ENCODE measurements around the gene PML. TPM values are rescaled to one million over a fixed set of nuclear protein-coding genes. Genes with fewer than 3 reads are reported as not detected.

The PML gene
- total RNA-seq: 22.3 TPM
- long read RNA-seq, full-length matches to known transcripts: 5 of 16 reads
- long read RNA-seq, partial matches to known transcripts: 6 of 16 reads
- long read RNA-seq, other reads (novel, unspliced or antisense): 5 of 16 reads

GRCh38 chr15:73994413-73994883 is at the start of gene PML:
TSS of gene PML (plus strand) at chr15:73994716. CDS start at chr15:73994813, 97 bp downstream.
- DNase-seq (ENCODE audit: missing footprints) (peak; percentile 99), ATAC-seq (peak; percentile 85)
- intact Hi-C loops (cut with DNase I): loop anchor here (1.0 to 5.0 kb wide), 2 partner anchors 17 to 53 kb away; no protein-coding TSS in a partner anchor

- intact Hi-C loops (cut with DNase I): no loop called here
- ATAC-seq (no peak), DNase-seq (ENCODE audit: missing footprints) (no peak)
These were observed 49.4 kb upstream of the PML start for GRCh38 chr15:73945130-73945508.

- intact Hi-C loops (cut with DNase I): no loop called here
These were observed 48.3 kb upstream of the PML start for GRCh38 chr15:73946046-73946721.

GRCh38 chr15:73946795-73947370 is 47.6 kb upstream of the PML start:
- DNase-seq (ENCODE audit: missing footprints) (no peak), ATAC-seq (no peak)
- intact Hi-C loops (cut with DNase I): no loop called here

More at GRCh38 chr15:73946046-73946721, 48.3 kb upstream of the PML start:
- ATAC-seq (no peak), DNase-seq (ENCODE audit: missing footprints) (no peak)

GRCh38 chr15:73947651-73948050 is 46.9 kb upstream of the PML start:
- intact Hi-C loops (cut with DNase I): no loop called here
- DNase-seq (ENCODE audit: missing footprints): no peak
- ATAC-seq: no peak

GRCh38 chr15:73948396-73948795 is 46.1 kb upstream of the PML start:
- DNase-seq (ENCODE audit: missing footprints): no peak
- intact Hi-C loops (cut with DNase I): no loop called here
- no peak for ATAC-seq

- intact Hi-C loops (cut with DNase I): no loop called here
- no peak for ATAC-seq
- DNase-seq (ENCODE audit: missing footprints): no peak
These were observed 45.5 kb upstream of the PML start for GRCh38 chr15:73948982-73949381.

GRCh38 chr15:73949496-73949895 is 45.0 kb upstream of the PML start:
- DNase-seq (ENCODE audit: missing footprints) (no peak), ATAC-seq (no peak)
- intact Hi-C loops (cut with DNase I): no loop called here

GRCh38 chr15:73950479-73950830 is 44.1 kb upstream of the PML start:
- DNase-seq (ENCODE audit: missing footprints): no peak
- intact Hi-C loops (cut with DNase I): no loop called here
- ATAC-seq: no peak

GRCh38 chr15:73950831-73951561 is 43.5 kb upstream of the PML start:
- DNase-seq (ENCODE audit: missing footprints) (peak; percentile 95), ATAC-seq (peak; percentile 97)
- intact Hi-C loops (cut with DNase I): loop anchor here (1.0 kb wide), 1 partner anchor 13 kb away; no protein-coding TSS in a partner anchor

GRCh38 chr15:73951601-73952000 is 42.9 kb upstream of the PML start:
- ATAC-seq (no peak), DNase-seq (ENCODE audit: missing footprints) (no peak)
- intact Hi-C loops (cut with DNase I): loop anchor here (1.0 kb wide), 1 partner anchor 13 kb away; no protein-coding TSS in a partner anchor

GRCh38 chr15:73952171-73952912 is 42.2 kb upstream of the PML start:
- intact Hi-C loops (cut with DNase I): no loop called here
- ATAC-seq (no peak), DNase-seq (ENCODE audit: missing footprints) (no peak)

GRCh38 chr15:73952913-73953750 is 41.4 kb upstream of the PML start:
- ATAC-seq: no peak
- intact Hi-C loops (cut with DNase I): no loop called here
- DNase-seq (ENCODE audit: missing footprints): no peak

- ATAC-seq: no peak
- no peak for DNase-seq (ENCODE audit: missing footprints)
- intact Hi-C loops (cut with DNase I): no loop called here
These were observed 40.0 kb upstream of the PML start for GRCh38 chr15:73954188-73955145.

- ATAC-seq (no peak), DNase-seq (ENCODE audit: missing footprints) (no peak)
- intact Hi-C loops (cut with DNase I): no loop called here
These were observed 39.2 kb upstream of the PML start for GRCh38 chr15:73955326-73955725.

GRCh38 chr15:73955861-73956742 is 38.4 kb upstream of the PML start:
- intact Hi-C loops (cut with DNase I): no loop called here
- DNase-seq (ENCODE audit: missing footprints) (no peak), ATAC-seq (no peak)
